H9 (cell line): ENCODE results near the gene TSPAN33. TPM values are rescaled to one million over a fixed set of nuclear protein-coding genes. Genes with fewer than 3 reads are reported as not detected.

ENCODE experiments used
- DNase-seq: peaks from one replicate; pipeline ENCODE4 v3.0.0-alpha.2; 2017
- H2AFZ ChIP-seq: one replicate; pipeline ENCODE4 v1.6.1; 2013; ENCODE audit warnings: mild to moderate bottlenecking, low read length, control low read depth, moderate library complexity
- H2AK5ac ChIP-seq: 2 replicates; pipeline ENCODE4 v1.6.1; 2013; ENCODE audit warnings: low read length, control low read depth, mixed read lengths; ENCODE audit not compliant: insufficient read length
- H2BK120ac ChIP-seq: one replicate; pipeline ENCODE4 v1.6.1; 2013; ENCODE audit warnings: low read depth, mild to moderate bottlenecking, low read length, control low read depth, inconsistent platforms; ENCODE audit not compliant: poor library complexity, severe bottlenecking
- H2BK12ac ChIP-seq: 2 replicates; pipeline ENCODE4 v1.6.1; 2013; ENCODE audit warnings: low read length, control low read depth, mixed read lengths, low read depth; ENCODE audit not compliant: insufficient read length
- H2BK15ac ChIP-seq: 2 replicates; pipeline ENCODE4 v1.6.1; 2013; ENCODE audit warnings: low read depth, low read length, control low read depth
- H2BK20ac ChIP-seq: one replicate; pipeline ENCODE4 v1.6.1; 2013; ENCODE audit warnings: low read depth, mild to moderate bottlenecking, low read length, control low read depth, inconsistent platforms; ENCODE audit not compliant: poor library complexity, severe bottlenecking
- H2BK5ac ChIP-seq: 2 replicates; pipeline ENCODE4 v1.6.1; 2013; ENCODE audit warnings: low read length, control low read depth, mixed read lengths; ENCODE audit not compliant: insufficient read length
- H3K14ac ChIP-seq: 2 replicates; pipeline ENCODE4 v1.6.1; 2013; ENCODE audit warnings: low read length, control low read depth; ENCODE audit not compliant: insufficient read depth
- H3K18ac ChIP-seq: 2 replicates; pipeline ENCODE4 v1.6.1; 2013; ENCODE audit warnings: low read depth, mild to moderate bottlenecking, mixed read lengths, low read length, control low read depth; ENCODE audit not compliant: insufficient read length
- H3K23ac ChIP-seq: 2 replicates; pipeline ENCODE4 v1.6.1; 2013; ENCODE audit warnings: low read length, control low read depth, mixed read lengths, low read depth; ENCODE audit not compliant: insufficient read length
- H3K23me2 ChIP-seq: 2 replicates; pipeline ENCODE4 v1.6.1; 2013; ENCODE audit warnings: low read depth, mild to moderate bottlenecking, mixed read lengths, low read length, control low read depth; ENCODE audit not compliant: insufficient read length, poor library complexity, severe bottlenecking
- H3K27ac ChIP-seq: 2 replicates; pipeline ENCODE4 v1.5.1; 2013; ENCODE audit warnings: low read length, control low read depth, mixed read lengths, low read depth; ENCODE audit not compliant: insufficient read length
- H3K27me3 ChIP-seq: 2 replicates; pipeline ENCODE4 v1.6.1; 2013; ENCODE audit warnings: low read length, control low read depth, inconsistent platforms; ENCODE audit not compliant: insufficient read depth
- H3K4ac ChIP-seq: 2 replicates; pipeline ENCODE4 v1.6.1; 2013; ENCODE audit warnings: low read depth, mild to moderate bottlenecking, control low read depth, inconsistent platforms, low read length, moderate library complexity
- H3K4me1 ChIP-seq: 2 replicates; pipeline ENCODE4 v1.6.1; 2013; ENCODE audit warnings: low read length, control low read depth, inconsistent platforms; ENCODE audit not compliant: insufficient read depth
- H3K4me2 ChIP-seq: 2 replicates; pipeline ENCODE4 v1.6.1; 2013; ENCODE audit warnings: low read length, control low read depth, mixed read lengths; ENCODE audit not compliant: insufficient read length, insufficient read depth
- H3K56ac ChIP-seq: 2 replicates; pipeline ENCODE4 v1.6.1; 2013; ENCODE audit warnings: low read depth, mild to moderate bottlenecking, mixed read lengths, low read length, control low read depth; ENCODE audit not compliant: insufficient read length
- H3K79me1 ChIP-seq: 2 replicates; pipeline ENCODE4 v1.6.1; 2013; ENCODE audit warnings: low read depth, mild to moderate bottlenecking, moderate library complexity, low read length, control low read depth, inconsistent platforms; ENCODE audit not compliant: insufficient read depth, poor library complexity, severe bottlenecking
- H3K79me2 ChIP-seq: 2 replicates; pipeline ENCODE4 v1.6.1; 2013; ENCODE audit warnings: low read length, control low read depth, inconsistent platforms; ENCODE audit not compliant: insufficient read depth
- H3K9ac ChIP-seq: 2 replicates; pipeline ENCODE4 v1.6.1; 2013; ENCODE audit warnings: low read length, control low read depth, mixed read lengths; ENCODE audit not compliant: insufficient read length; ENCODE audit errors: extremely low read depth
- H3K9me3 ChIP-seq: one replicate; pipeline ENCODE4 v1.6.1; 2013; ENCODE audit warnings: low read depth, low read length, inconsistent platforms; ENCODE audit not compliant: control insufficient read depth
- H3T11ph ChIP-seq: one replicate; pipeline ENCODE4 v1.6.1; 2013; ENCODE audit warnings: mild to moderate bottlenecking, low read length, control low read depth, inconsistent platforms
- H4K20me1 ChIP-seq: one replicate; pipeline ENCODE4 v1.6.1; 2013; ENCODE audit not compliant: control insufficient read depth, insufficient read length, insufficient read depth
- H4K5ac ChIP-seq: 2 replicates; pipeline ENCODE4 v1.6.1; 2013; ENCODE audit warnings: low read depth, mild to moderate bottlenecking, mixed read lengths, low read length, control low read depth; ENCODE audit not compliant: insufficient read length
- H4K8ac ChIP-seq: replicated peaks from 2 replicates; pipeline ENCODE4 v1.6.1; 2013; ENCODE audit warnings: low read length, control low read depth, mixed read lengths, low read depth; ENCODE audit not compliant: insufficient read length
- H4K91ac ChIP-seq: 2 replicates; pipeline ENCODE4 v1.6.1; 2013; ENCODE audit warnings: low read depth, mild to moderate bottlenecking, moderate library complexity, mixed read lengths, low read length, control low read depth; ENCODE audit not compliant: insufficient read length
- H3K27ac Mint-ChIP-seq, 3 experiments: 2 replicates in 2 of 3; 3 replicates in 1 of 3; pipeline ENCODE4 v1.8.0; 2020 to 2021; ENCODE audit warnings: mixed read lengths in 3 of 3, mild to moderate bottlenecking in 1 of 3, moderate library complexity in 1 of 3
- H3K27me3 Mint-ChIP-seq: 2 replicates; pipeline ENCODE4 v1.8.0; 2021; ENCODE audit warnings: low read depth, mild to moderate bottlenecking, moderate library complexity, mixed read lengths
- H3K36me3 Mint-ChIP-seq, 3 experiments: 2 replicates in 2 of 3; 3 replicates in 1 of 3; pipeline ENCODE4 v1.8.0; 2020 to 2021; ENCODE audit warnings: low read depth in 3 of 3, mixed read lengths in 3 of 3; ENCODE audit not compliant: insufficient read depth in 1 of 3
- H3K4me1 Mint-ChIP-seq, 2 experiments: 2 replicates each; pipeline ENCODE4 v1.8.0; 2020; ENCODE audit warnings: mixed read lengths in 2 of 2
- H3K4me3 Mint-ChIP-seq, 2 experiments: 2 replicates in 1 of 2; 3 replicates in 1 of 2; pipeline ENCODE4 v1.8.0; 2020 to 2021; ENCODE audit warnings: mild to moderate bottlenecking in 2 of 2, mixed read lengths in 2 of 2, moderate library complexity in 1 of 2
- H3K9me3 Mint-ChIP-seq, 2 experiments: 2 replicates in 1 of 2; 3 replicates in 1 of 2; pipeline ENCODE4 v1.8.0; 2020; ENCODE audit warnings: mild to moderate bottlenecking in 2 of 2, mixed read lengths in 2 of 2, moderate library complexity in 1 of 2
- CTCF ChIP-seq: fragments of 200-600 bp; sonication (generic); conservative IDR thresholded peaks from 3 replicates; pipeline ENCODE4 v1.8.0; 2021; ENCODE audit warnings: antibody characterized with exemption, mild to moderate bottlenecking
- WGBS: extraction: QIAGEN DNeasy Blood & Tissue Kit; methylation state at CpG from one replicate; pipeline ENCODE4 v1.1.7; 2013; ENCODE audit warnings: missing lambda C conversion rate, low lambda C conversion rate, mixed read lengths; ENCODE audit not compliant: insufficient read length; ENCODE audit errors: extremely low coverage; 5-methylcytosine and 5-hydroxymethylcytosine counted together
- long read RNA-seq: library from polyadenylated mRNA; unstranded; transcript quantifications from one replicate; pipeline ENCODE4 v2.0.0, GENCODE V29; 2020
- total RNA-seq: library from RNA; stranded (reverse); gene quantifications from 2 replicates; pipeline ENCODE4 v1.2.1, GENCODE V29; 2021

Gene TSPAN33, protein sequence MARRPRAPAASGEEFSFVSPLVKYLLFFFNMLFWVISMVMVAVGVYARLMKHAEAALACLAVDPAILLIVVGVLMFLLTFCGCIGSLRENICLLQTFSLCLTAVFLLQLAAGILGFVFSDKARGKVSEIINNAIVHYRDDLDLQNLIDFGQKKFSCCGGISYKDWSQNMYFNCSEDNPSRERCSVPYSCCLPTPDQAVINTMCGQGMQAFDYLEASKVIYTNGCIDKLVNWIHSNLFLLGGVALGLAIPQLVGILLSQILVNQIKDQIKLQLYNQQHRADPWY
- total RNA-seq, result 34.7 and 36.7 TPM in 2 replicates
- long read RNA-seq, partial matches to known transcripts, result 2 of 11 reads
- long read RNA-seq, other reads (novel, unspliced or antisense), result 4 of 11 reads

- Histone ChIP-seq H3K4ac (no peak within 1 kb of the TSS), H4K8ac (no peak within 1 kb of the TSS), H3T11ph (no peak within 1 kb of the TSS), H3K79me1 (no peaks in the 10 kb centered on the region), H2BK120ac (no peak within 1 kb of the TSS), H3K79me2 (no peaks in the 10 kb centered on the region), H2AK5ac (no peak within 1 kb of the TSS), H4K20me1 (no peaks in the 10 kb centered on the region), H4K5ac (no peak within 1 kb of the TSS), H2BK5ac (no peak within 1 kb of the TSS), H3K18ac (no peak within 1 kb of the TSS), H3K9ac (peak within 1 kb of the TSS; percentile 36), H2AFZ (no peak within 1 kb of the TSS), H3K4me1 (no peaks in the 10 kb centered on the region), H3K23me2 (peaks cover 7% of the 10 kb centered on the region), H3K9me3 (no peaks in the 10 kb centered on the region), H3K14ac (no peak within 1 kb of the TSS), H4K91ac (no peak within 1 kb of the TSS), H2BK12ac (no peak within 1 kb of the TSS), H2BK15ac (no peak within 1 kb of the TSS), H3K27me3 (peaks cover 2% of the 10 kb centered on the region; the same call in 1 of the 2 replicates), H3K4me2 (peak within 1 kb of the TSS; percentile 89), H3K56ac (no peak within 1 kb of the TSS), H3K23ac (no peak within 1 kb of the TSS), H3K27ac (no peak within 1 kb of the TSS), H2BK20ac (no peak within 1 kb of the TSS)
- no peak for TF ChIP-seq CTCF
- whole genome bisulfite sequencing, result no CpG with 5 or more reads among the region's 43 CpGs
- Mint-ChIP-seq H3K27me3 (peaks cover 38% of the 10 kb centered on the region), H3K9me3 (no peaks in the 10 kb centered on the region), H3K4me3 (peak within 1 kb of the TSS; percentile 77 to 86), H3K27ac (no peak within 1 kb of the TSS; a peak in 1 of 7 replicates), H3K4me1 (peaks cover 12 to 17% of the 10 kb centered on the region in 2 experiments), H3K36me3 (no peaks in the 10 kb centered on the region; a peak in 2 of 7 replicates)
- DNase-seq, result peak; percentile 92
These were observed at the start of gene TSPAN33 for GRCh38 chr7:129144095-129144833. TSPAN33 (plus strand) TSS chr7:129144707; CDS start chr7:129144981, 274 bp downstream.
